Body of pancreas (tissue), 4 donors: ENCODE data around the gene PABPN1L. TPM values are rescaled to one million over a fixed set of nuclear protein-coding genes. Genes with fewer than 3 reads are reported as not detected.
"Not testable (repeated sequence)": the region's sequence is repeated elsewhere in the genome, so short reads cannot be mapped to it uniquely, and the experiment has no call there.

Source experiments
- ATAC-seq: fragments of 150-250 bp; one replicate; pipeline ENCODE4 v1.9.1; 2016
- DNase-seq, 4 donors: peaks; one replicate each; pipeline ENCODE4 v3.0.0-alpha.2; 2019
- H3K27ac ChIP-seq, 4 donors: fragments of 200-600 bp; sonication (generic); 1 replicate in 3 of 4; 2 replicates in 1 of 4; pipeline versions ENCODE4 v1.5.1 to v1.6.1; 2016 to 2019; ENCODE audit warnings: mild to moderate bottlenecking in 1 of 4, mixed read lengths in 1 of 4, moderate library complexity in 1 of 4
- H3K27me3 ChIP-seq, 2 donors: fragments of 200-600 bp; sonication (generic); one replicate each; pipeline ENCODE4 v1.6.0; 2016; ENCODE audit warnings: mild to moderate bottlenecking in 1 of 2
- H3K36me3 ChIP-seq, 2 donors: fragments of 200-600 bp; sonication (generic); replicated peaks in 1 of 2; 2 replicates each; pipeline ENCODE4 v1.5.1; 2016; ENCODE audit warnings: low read depth in 2 of 2; ENCODE audit not compliant: insufficient read depth in 1 of 2
- H3K4me1 ChIP-seq: fragments of 200-600 bp; sonication (generic); one replicate; pipeline ENCODE4 v1.6.0; 2016
- H3K4me3 ChIP-seq, 2 donors: fragments of 200-600 bp; sonication (generic); 1 replicate in 1 of 2; 2 replicates in 1 of 2; pipeline ENCODE4 v1.5.1; 2016 to 2019
- H3K9me3 ChIP-seq, 3 donors: fragments of 200-600 bp; sonication (generic); 1 replicate in 2 of 3; 2 replicates in 1 of 3; pipeline ENCODE4 v1.5.1; 2016
- POLR2A ChIP-seq, 3 donors: fragments of 450-650 bp; IDR thresholded peaks; one replicate each; pipeline ENCODE4 v1.6.1; 2016; ENCODE audit warnings: antibody characterized with exemption in 3 of 3, mild to moderate bottlenecking in 2 of 3
- WGBS, 2 donors: methylation state at CpG; one replicate each; pipeline ENCODE4 v1.1.5; 2017; 5-methylcytosine and 5-hydroxymethylcytosine counted together
- intact Hi-C: fragments of 100-400 bp; cut with DNase I; formaldehyde crosslinking; loops from one replicate; pipeline ENCODE4 v1.15.1; 2023
- total RNA-seq, 2 donors: library from RNA; depleted of rRNA; stranded (reverse); fragments of >200 nt; gene quantifications; one replicate each; pipeline ENCODE4 v1.1.0, GENCODE V29; 2016
- TF ChIP-seq, protein P1 (sequence below), 7 experiments: fragments of 450-650 bp in 4 of 7; fragments of 200-600 bp in 3 of 7; sonication (generic) in 3 of 7; IDR thresholded peaks; one replicate each; pipeline ENCODE4 v1.5.1; 2016 to 2019; ENCODE audit warnings: antibody characterized with exemption in 7 of 7

The PABPN1L gene
- total RNA-seq, 2 donors from 2014 or later = not detected

DNA sequence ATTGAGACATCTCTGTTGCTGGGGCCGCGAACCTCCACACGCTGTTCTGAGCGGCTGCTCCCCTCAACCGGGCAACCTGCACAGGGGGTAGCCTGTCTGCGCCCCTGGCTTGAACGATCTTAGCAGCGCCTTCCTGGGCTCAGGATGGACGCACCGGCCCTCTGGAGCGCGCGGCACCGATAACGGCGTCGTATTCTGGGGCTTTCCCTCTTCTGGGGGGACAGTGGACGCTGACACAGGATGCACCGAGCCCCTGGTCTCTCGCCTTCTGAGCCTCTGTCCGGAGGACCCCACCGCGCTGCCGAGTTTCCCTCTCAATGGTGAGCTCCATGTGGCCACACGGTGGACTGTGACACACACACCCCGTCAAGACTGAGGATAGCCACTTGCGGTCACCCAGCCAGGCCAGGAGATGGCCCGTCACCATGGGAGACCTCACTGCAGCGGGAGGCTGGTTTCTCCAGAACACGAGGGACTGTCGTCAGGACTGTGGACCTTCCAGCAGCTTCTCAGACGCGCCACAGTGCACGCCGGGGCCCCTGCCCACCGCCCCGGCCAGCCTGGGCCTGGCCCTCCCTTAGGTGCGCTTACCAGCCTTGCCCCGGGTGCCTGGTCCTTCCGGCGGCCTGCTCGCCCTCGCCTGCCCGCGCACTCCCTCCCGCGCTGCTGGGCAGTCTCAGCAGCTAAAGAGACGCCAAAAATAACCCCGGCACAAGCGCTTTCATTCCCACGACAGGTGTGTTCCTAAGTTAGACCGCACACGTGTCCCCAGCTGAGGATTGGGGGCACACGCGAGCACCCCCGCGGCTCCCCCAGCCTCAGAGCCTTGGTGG is 30.0 kb upstream of the PABPN1L start:
- H3K36me3 ChIP-seq = peaks cover 0 to 2% of the 10 kb centered on the region in 2 donors
- no peak overlapping the region for H3K4me3 ChIP-seq
- WGBS, 2 donors = 88 to 95% methylated on average over 26 to 56 of the region's 57 CpGs
- no peaks in the 10 kb centered on the region for H3K27me3 ChIP-seq
- H3K27ac ChIP-seq = no peak overlapping the region
- TF ChIP-seq, protein P1, sequence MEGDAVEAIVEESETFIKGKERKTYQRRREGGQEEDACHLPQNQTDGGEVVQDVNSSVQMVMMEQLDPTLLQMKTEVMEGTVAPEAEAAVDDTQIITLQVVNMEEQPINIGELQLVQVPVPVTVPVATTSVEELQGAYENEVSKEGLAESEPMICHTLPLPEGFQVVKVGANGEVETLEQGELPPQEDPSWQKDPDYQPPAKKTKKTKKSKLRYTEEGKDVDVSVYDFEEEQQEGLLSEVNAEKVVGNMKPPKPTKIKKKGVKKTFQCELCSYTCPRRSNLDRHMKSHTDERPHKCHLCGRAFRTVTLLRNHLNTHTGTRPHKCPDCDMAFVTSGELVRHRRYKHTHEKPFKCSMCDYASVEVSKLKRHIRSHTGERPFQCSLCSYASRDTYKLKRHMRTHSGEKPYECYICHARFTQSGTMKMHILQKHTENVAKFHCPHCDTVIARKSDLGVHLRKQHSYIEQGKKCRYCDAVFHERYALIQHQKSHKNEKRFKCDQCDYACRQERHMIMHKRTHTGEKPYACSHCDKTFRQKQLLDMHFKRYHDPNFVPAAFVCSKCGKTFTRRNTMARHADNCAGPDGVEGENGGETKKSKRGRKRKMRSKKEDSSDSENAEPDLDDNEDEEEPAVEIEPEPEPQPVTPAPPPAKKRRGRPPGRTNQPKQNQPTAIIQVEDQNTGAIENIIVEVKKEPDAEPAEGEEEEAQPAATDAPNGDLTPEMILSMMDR (IDR thresholded peaks at IDR 0.05) = no peak
- no peak for TF ChIP-seq POLR2A (IDR thresholded peaks at IDR 0.05)
- H3K4me1 ChIP-seq = no peaks in the 10 kb centered on the region
- no peak for DNase-seq
- no peak for ATAC-seq
- no peaks in the 10 kb centered on the region for H3K9me3 ChIP-seq
- intact Hi-C loops = no loop called here

GRCh38 chr16:88895335-88895734 is 28.9 kb upstream of the PABPN1L start:
- Histone ChIP-seq H3K27me3 (no peaks in the 10 kb centered on the region), H3K36me3 (peaks cover 0 to 2% of the 10 kb centered on the region in 2 donors), H3K4me3 (no peak overlapping the region), H3K27ac (no peak overlapping the region), H3K4me1 (no peaks in the 10 kb centered on the region), H3K9me3 (no peaks in the 10 kb centered on the region)
- WGBS, 2 donors = 90 to 95% methylated on average over 17 to 22 of the region's 22 CpGs
- intact Hi-C loops = no loop called here
- DNase-seq = no peak
- TF ChIP-seq, protein P1 (IDR thresholded peaks at IDR 0.05) = no peak
- TF ChIP-seq POLR2A (IDR thresholded peaks at IDR 0.05) = no peak
- no peak for ATAC-seq

DNA sequence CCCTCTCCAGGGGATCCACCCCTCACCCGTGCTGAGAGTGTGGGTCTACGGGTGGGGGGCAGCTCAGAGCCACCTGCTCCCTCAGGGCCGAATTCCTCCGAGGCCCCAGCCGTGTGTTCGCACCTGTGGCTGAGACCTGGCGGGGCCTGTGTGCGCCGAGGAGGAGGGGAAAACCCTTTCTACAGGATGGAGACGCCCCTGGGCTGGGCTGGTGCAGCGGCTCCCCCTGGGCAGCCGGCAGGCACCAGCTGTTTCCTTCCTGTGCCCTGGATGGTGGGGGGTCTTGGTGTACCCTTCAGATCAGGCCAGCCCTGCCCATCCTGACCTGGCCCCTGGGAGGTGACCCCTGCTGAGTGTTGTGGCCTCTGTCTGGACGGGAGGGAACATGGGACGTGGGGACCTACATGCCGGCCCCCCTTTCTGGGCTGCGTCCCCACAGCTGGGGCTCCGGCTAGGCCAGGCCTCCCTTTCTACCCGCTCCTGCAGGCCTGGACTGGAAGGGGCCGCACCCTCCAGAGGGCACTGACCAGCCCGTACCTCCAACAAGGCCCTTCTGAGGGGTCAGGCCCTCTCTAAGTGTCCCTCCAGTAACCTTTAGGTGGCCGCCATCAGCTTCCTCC is 28.3 kb upstream of the PABPN1L start:
- H3K4me3 ChIP-seq = no peak overlapping the region
- peaks cover 0 to 2% of the 10 kb centered on the region in 2 donors for H3K36me3 ChIP-seq
- no peak for ATAC-seq
- DNase-seq = no peak
- no peaks in the 10 kb centered on the region for H3K9me3 ChIP-seq
- TF ChIP-seq POLR2A (IDR thresholded peaks at IDR 0.05) = no peak
- TF ChIP-seq, protein P1 (IDR thresholded peaks at IDR 0.05) = no peak
- H3K4me1 ChIP-seq = no peaks in the 10 kb centered on the region
- no peak overlapping the region for H3K27ac ChIP-seq
- intact Hi-C loops = no loop called here
- H3K27me3 ChIP-seq = no peaks in the 10 kb centered on the region
- WGBS, 2 donors = 85 to 95% methylated on average over 4 to 19 of the region's 21 CpGs

DNA sequence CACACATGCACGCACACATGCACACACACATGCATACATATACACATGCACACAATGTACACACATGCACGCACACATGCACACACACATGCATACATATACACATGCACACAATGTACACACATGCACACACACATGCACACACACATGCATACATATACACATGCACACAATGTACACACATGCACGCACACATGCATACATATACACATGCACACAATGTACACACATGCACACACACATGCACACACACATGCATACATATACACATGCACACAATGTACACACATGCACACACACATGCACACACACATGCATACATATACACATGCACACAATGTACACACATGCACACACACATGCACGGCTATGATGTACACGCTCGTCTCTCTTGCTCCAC is 27.8 kb upstream of the PABPN1L start:
- H3K27ac ChIP-seq, H3K36me3 ChIP-seq, ATAC-seq, intact Hi-C loops, H3K27me3 ChIP-seq, DNase-seq, H3K4me1 ChIP-seq, H3K9me3 ChIP-seq, H3K4me3 ChIP-seq: not testable (repeated sequence)
- 94 to 100% methylated on average over 3 to 4 of the region's 6 CpGs for WGBS, 2 donors

GRCh38 chr16:88893127-88893968 is 26.9 kb upstream of the PABPN1L start:
- no peaks in the 10 kb centered on the region for H3K9me3 ChIP-seq
- no peak overlapping the region for H3K4me3 ChIP-seq
- ATAC-seq (no peak), DNase-seq (no peak)
- H3K36me3 ChIP-seq = peaks cover 0 to 2% of the 10 kb centered on the region in 2 donors
- WGBS, 2 donors = 84% methylated on average over 16 of the region's 19 CpGs; no CpG with 5 or more reads in 1 of the 2 donors
- intact Hi-C loops = no loop called here
- H3K27ac ChIP-seq = no peak overlapping the region
- H3K27me3 ChIP-seq = no peaks in the 10 kb centered on the region
- TF ChIP-seq, protein P1 (IDR thresholded peaks at IDR 0.05) = no peak
- no peak for TF ChIP-seq POLR2A (IDR thresholded peaks at IDR 0.05)
- H3K4me1 ChIP-seq = no peaks in the 10 kb centered on the region
